Measurements from ENCODE around the gene STRN4.

Gene STRN4

DNA sequence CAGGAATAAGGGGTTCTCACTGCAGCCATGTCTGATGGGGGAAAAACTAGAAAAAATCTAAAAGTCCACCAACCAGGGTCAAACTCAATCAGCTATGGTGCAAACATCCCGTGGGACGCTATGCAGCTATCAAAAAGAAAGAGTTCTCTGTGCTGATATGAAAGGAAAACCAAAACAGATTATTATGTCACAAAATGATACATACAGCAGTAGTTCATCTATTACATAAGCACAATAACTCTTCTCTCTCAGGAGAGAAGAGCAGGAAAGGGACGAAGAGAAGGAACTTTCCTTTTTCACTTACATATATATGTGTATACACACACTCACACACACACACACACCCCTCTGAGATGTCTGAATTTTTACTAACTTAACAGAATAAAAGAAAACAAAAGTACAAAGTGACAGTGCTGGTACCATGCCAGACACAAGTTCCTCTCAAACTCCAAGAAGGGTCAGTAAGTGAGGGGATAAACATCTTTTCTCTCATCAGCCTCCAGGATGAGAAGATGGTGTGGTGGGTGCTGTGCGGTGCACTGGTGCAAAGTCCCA is 3.2 kb downstream of the STRN4 start:
- FAIRE-seq, result no peak

DNA sequence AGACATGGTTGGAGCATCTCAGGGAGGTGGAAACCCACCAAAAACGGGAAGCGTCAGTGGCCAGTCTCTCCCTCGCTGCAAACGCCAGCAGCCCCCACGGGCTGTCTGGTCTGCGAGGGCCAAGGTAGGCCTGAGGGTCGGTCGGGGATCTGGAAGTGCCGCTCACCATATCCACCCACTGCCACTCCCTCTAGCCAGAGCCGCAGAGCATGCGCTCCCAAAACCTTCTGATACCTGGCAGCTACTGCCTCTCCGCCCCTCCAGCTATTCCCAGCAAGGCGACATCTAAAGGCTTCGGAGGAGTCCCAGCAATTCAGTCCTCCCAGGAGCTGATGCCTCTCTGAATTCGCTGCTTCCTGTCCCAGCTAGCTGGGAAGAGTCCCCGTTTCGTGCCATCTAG is 4.8 kb downstream of the STRN4 start:
- FAIRE-seq, result no peak

DNA sequence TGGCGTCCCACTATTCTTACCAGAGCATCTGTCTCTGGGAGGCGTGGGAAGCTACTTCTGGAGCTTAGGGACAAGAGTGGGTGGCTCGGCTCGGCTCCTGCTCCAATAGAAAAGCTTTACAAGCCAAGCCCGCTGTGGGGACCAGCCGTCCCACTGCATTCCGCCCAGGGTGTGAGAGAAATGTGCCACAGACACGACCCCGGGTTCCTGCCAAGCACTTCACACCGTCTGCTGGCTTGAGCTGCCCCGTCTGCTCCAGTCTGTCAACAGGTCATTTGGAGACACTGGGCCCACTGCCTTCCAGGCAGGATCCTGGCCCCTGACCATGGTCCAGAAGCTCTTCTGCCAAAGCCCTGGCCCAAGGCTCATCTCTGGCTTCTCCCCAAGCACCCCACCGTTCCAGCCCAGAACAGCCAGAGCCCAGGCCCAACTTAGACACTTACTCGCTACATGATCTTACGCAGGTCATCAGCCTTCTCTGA is 6.9 kb downstream of the STRN4 start:
- FAIRE-seq, result no peak

DNA sequence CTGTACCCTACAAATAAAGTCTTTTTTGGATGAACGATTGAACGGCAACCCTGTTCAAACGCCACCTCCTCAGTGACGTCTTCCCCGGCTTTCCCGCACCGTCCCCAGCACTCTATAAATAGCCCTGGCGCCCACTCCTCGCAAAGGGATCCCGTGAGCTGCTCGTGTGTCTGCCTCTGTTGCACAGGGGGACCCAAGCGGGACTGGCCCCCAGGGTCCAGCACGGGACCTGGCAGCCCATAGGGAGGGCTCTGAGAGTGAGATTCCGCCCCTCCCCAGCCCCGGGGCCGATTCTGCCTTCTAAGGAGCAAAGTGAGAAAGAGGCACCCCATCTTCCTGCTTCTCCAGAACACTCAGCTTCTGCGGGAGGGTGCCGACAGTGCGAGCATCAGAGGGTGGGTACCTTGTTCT is 8.5 kb downstream of the STRN4 start:
- no peak for FAIRE-seq

DNA sequence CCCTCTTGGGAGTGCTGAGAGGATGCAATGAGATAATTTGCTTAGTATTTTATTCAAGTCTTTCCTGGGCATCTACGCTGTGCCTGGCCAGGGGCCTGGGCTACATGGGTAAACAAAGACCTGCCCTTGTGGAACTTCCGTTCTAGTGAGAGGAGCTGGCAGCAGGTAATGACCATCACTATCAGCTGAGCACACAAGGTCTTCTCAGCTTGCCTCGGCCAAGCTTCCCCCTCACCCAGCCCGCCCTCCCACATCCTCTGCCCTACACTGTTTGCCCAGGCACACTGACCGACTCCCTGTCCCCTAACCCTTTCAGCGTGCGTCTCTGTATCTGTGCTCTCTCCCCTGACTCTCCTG is 9.0 kb downstream of the STRN4 start:
- no peak for FAIRE-seq

DNA sequence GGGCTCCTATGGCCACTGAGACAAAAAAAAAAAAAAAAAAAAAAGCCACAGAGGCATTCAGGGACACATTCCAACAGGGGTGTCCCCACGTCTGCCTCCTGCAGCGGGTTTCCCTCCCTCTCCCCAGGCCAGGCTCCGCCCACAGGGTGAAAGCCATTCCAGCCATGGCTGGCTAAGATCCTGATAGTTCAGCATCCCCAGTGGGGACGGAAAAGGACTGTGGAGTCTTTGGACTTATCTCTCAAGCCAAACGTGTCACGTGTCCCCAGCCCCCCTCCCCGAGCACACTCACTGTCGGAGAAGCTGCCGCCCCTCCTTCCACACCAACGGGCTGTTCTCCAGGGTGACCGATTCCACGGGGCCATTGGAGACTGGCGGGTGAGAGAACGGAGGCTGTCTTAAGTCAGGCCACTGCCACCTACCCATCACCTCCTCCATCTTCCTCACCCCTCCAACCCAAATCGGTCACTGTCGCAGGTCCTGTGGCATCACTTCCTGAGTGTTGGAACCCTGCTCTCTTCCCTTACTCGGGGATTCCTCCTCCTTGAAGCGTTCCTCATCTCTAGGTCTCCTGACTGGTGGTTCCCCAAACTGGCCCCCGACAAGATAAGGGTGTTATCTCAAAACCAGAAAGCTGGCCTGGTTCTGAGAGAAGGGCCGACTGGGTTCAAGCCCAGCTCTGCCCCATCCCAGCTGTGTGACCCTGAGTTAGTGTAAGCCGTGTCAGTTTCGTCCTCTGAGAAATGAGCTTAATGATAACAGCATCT is 9.5 kb downstream of the STRN4 start:
- FAIRE-seq, result no peak

DNA sequence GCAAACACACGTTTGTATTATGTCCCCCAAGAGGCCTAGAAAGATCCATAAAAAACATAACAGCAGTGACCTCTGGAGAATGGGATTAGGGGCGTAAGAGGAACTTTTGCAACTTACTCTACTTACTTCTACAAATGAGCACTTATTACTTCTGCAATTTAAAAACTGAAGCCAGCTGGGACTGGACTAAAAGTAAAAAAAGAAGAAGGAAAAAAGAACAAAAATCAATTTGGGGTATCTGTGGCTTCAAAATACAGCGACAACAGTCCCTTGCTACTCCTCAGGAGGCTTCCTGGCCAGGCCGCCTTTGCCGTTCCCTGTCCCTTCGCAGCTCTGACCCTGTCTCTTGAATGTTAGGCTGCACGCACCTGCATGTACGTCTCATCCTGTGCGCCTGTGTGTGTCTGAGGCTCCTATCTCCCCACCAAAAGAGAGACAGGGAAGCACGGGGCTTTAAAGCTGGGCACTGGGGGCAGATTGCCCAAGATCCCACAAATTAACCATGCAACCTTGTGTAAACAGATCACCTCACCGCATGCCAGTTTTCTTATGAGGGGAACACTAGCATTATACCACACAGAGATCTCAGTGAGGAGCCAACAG is 12.5 kb downstream of the STRN4 start:
- FAIRE-seq, result no peak

DNA sequence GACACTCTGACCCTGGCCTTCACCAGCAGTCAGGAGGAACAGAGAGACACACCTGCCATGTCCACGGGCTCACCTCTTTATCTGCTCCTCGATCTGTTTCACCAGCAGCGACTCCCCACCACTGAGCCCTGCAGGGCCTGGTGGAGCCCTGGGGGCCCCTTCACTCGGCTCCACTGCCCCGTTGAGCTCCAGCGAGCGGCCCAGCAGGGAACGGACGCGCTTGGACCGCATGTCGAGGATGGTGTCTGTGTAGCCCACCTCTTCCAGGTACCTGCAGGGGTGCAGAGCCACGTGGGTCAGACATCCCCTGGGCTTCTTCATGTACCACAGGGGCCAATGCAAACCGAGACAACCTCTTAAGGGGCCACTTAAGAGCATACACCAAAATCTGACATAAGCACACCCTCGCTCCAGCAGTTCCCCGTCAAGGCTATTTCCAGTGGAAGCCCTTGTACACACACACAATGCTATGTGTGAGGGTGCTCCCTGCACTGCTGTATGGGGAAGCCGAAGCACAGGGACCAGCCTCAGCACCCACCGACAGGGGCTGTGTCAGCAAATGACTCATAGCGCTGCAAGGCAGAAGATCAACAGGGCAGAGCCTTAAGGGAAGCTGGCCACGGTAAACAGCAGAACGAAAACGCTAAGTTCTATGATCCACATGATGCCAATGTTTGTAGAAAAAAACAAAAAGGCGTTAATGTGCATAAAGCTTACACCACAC is 13.1 kb downstream of the STRN4 start:
- no peak for FAIRE-seq

DNA sequence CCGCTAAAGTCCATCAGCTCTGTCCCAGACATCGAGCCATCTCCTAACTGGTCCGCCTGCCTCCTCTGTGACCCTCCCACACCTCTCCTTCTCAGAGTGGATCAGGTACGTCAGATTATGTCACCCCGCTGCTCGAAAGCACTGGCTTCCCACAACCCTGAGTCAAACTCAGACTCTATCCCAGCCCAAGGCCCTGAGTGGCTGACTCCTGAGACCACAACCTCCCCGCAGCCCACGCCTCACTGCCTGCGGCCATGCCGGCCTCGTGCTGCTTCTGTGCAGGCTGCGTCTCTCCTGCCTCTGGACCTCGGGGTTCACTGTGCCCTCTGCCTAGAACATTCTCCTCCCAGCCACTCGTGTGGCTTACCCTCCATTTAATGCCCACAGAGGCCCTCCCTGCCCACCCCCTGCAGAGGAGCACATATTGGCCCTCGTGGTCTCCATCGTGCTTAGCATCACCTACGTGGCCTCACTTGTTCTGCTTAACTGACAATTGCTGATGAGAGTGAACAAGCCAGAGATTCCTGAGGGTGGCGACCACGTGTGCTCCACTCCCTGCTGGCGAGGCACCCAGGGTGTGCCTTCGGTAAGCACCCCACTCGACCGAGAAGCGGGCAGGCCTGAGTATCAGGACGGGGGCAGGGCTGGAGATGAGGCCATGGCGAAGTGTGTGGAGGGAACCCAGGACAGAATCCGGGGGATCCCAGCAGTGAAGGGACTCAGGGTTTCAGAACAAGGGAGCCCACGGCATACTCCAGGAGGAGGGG is 13.9 kb downstream of the STRN4 start:
- FAIRE-seq, result no peak

DNA sequence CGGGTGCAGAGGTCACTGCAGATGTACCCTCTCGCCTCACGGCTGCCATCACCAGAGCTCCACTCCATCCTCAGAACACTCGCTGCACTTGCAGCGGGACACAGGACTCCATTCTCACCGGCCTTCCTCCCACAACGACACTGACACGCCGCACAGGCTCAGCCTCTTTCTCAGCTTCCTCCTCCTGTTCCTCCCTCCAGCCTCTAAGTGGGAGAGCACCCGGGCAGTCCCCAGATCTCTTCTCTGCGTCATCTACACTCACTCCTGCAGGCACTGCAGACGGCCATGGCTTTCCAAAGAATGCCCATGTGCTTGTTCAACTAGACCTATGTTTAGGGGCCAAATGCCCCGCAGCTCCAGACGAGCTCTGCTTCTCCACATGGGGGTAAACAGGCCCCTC is 14.7 kb downstream of the STRN4 start:
- no peak for FAIRE-seq

DNA sequence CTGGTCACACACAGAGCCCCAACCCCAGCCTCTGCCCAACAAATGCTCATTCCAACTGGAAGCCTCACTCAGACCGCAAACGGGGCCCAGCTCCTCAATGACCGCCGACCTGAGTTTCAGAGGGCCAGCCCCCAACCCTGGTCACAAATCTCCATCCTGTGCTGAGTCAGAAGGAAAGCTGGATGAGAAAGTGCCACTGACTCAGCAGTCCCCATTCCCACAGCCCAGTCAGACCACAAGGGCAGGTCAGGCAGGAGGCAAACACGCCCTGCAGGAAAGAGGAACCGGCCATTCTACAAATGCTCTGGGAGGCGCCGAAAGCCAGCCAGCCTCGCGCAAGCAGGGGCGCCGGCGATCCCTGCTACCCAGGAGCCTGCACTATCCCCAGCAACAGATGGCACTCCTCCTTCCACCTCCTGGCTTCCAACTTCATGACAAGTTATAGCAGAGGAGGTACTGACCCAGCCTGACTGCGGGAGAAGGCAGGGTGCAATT is 15.2 kb downstream of the STRN4 start:
- no peak for FAIRE-seq

DNA sequence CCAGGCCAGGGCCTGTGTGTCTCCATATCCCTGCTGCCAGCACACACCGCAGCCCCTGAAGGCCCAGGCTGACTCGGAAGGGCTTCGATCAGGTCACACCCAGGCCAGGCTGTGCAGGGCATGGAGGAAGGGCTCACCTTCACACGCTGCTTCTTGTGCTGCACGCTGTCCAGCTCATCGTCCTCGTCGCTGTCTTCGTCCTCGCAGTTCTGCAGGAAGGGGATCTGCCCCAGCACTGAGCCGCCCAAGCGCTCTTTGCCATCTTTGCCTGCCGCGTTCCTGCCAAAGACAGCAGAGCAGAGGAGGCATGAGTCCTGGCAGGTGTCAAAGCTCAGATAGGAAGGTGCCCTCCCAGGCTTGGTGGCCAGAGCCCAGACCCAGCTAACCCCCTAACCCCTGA is 15.7 kb downstream of the STRN4 start:
- no peak for FAIRE-seq

DNA sequence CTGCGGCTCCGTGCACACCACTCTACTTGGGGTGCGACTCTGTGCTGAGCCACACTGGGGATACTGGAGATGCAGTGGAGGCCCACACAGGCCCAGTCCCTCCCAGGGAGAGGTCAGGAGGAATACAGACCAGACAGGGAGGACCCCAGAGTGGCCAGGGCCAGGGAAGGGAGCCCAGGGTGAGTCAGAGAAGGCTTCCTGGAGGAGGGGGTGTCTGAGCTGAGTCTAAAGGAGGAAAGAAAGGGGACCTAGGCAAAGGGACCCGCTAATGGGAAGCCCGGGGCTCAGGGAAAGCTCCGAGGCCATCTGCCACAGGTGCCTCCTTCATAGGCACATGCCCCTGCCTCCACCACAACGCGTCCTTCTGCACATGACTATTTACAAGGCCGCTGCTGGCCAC is 16.1 kb downstream of the STRN4 start:
- FAIRE-seq, result no peak

DNA sequence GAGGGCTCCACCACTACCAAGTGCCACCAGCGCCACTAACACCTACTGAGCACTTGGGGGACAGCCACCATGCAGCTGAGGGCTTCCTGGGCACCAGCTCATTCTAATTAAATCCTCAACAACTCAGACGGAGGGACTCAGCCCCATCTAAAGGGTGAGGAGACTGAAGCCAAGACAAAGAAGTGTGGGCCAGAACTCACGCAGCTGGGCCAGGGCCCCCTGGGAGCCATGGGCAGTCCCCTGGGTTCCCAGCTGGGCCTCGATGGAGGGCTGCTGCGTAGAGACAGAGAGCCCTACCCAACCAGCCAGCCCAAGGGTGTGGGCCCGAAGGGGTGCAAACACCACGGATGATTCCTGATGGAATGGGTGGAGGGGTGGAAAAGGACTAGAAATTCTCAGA is 16.6 kb downstream of the STRN4 start:
- FAIRE-seq, result no peak

DNA sequence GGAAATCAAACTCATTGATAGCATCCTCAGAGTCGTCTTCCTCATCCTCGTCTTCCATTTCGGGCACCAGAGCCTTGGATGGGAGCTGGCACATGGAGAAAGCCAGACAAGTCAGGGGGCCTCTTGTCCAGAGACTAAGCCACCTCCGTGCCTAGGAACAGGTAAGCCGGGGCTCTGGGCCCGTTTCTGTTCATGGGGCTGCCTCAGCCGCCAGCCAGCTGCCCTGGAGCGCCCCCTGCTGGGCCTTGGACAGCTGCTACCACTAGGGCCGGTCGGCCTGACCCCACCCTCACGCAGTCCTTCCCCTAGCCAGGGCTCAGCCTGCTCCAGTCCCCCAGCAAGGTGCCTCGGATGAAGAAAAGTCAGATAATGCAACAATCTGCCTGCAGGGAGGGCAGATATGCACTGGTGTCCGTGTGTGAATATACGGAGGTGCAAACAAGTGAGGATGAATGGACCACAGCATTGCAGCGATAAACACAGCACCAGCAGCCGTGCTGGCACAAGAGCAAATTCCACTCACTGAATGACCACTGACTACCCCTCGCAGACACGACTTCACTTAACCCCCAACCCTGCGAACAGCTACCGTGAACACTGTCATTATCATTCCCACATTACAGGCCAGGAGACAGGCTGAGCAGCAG is 17.4 kb downstream of the STRN4 start:
- FAIRE-seq, result no peak

DNA sequence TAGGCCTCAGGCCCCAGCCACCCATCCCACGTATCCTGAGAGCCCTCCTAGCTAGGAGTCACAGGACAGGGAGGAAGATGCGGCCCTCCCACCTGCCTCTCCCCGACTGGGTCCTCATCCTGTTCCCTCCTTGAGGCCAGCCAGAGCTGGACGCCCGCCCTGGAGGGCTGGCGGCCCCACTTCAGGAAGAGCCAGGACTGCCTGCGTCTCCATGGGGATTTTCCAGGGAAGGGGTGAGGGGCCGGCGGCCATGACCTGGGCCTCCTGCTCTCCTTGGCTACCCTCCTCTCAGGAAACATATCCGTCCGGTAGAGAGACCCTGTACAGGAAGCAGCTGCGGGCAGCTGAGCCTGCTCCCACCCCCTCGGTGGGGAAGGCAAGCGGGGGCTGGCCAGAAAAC is 18.0 kb downstream of the STRN4 start:
- FAIRE-seq, result no peak

DNA sequence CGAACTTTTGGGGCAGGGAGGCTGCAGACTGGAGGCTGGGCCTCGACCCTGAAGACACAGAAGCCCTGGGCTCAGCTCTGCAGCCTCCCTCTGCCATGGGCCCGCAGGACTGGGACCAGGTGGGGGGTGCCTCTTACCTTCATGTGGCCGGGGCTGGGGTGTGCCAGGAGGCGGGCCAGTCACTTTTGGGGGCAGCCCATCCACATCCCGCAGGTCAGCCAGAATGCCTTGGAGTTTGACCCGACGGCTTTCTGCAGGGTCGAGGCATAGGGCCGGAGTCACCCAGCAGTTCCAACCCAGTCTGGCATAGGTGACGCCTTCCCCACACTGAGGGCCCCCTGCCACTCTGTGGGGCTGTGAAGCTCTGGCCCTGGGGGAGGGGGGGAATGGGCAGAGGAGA is 18.5 kb downstream of the STRN4 start:
- no peak for FAIRE-seq

DNA sequence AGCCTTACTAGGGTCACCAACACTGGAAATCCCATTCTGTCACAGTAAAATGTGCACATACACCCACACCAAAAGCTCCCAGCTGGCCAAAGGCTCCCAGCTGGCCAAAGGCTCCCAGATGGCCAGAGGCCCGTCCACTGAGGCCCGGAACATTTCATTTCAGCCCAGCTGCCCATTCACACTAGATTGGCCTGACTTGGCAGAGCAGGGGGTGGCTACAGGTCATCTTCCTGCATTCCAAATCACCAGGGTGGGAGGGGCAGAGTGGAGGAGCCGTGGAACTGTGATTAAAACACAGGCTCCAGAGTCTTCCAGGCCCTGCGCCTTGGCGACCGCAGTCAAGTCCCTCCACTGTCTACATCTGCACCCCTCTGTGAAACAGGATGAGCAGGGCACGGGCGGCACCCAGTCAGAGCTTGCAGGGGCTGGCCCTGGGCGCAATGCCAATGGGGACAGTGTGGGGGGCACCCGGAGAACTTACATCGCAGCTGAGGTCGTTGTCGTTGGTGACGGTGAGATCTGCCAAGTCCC is 19.2 kb downstream of the STRN4 start:
- no peak for FAIRE-seq

DNA sequence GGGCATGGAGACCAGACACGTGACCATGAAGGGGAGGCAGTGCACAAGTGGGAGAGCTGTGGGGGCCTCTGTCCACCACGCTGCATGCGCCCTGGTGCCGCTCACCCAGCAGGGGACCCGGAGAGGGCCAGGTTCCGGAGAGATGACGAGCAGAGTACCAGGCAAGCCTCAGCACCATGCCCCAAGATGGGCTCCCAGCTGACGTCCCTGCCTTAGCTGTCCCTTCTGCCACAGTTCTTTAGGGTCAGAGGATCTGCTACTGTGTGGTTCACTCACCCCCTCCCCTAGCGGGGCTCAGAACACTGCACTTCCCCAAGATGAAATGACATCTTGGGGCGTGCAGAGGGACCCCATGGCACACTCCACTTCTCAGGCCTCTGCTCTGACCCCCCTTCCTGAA is 19.7 kb downstream of the STRN4 start:
- no peak for FAIRE-seq

DNA sequence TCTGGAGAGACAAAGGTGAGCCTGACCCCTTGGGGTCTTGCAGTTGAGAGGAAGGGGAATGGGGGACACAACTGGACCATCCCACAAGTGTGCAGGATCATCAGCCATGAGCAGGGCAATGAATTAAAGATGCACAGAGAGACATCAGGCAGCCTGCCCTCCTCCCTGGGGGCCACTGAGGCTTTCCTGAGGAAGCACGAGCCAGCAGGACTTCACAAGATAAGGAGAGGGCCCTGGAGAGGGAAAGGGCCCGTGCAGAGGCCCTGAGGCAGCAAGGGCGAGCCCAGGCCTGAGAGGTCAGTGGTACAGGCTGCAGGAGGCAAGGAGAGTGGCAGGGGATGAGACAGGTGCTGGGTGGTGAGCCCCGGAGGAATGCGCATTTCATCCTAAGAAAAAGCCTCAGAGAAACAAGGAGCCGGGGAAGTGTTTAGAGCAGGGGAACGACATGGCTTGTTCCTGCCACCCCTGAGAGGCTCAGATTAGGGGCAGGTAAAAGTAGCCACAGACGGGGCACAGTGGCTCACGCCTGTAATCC is 20.3 kb downstream of the STRN4 start:
- FAIRE-seq, result no peak

DNA sequence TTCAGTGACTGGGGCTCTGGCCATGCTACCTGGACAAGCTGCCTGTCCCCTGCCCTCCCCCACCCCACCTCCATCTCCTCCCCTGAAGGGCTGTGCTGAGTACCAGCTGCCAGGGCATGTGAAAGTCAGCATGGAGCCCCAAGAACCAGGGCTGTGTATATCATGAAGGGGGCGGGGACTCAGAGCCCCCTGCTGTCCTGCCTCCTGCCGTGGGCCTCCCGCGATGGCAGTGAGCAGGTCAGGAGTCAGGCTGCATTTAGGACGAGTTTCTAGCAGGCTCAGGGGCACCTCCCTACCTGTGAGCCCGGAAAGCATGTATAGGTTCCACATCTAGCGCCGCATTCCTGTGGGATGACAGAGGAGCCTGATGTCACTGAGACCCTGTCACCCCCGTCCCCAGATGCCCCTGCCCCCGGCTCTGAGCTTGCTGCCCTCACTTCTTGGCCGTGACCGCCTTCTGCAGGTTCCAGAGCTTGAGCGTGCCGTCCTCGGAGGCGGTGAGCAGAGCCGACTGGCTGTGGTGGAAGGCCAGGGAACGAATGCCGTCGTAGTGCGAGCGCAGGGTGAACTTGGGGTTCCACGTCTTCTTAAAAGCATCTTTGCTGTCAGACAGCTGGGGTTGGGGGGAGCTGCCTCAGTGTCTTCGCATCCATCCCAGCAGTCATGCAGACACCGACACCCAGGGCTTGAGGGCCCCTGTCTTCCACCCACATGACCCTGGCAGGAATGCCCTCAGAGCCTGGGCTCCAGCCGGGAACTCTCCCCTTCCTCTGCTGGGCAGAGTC is 21.0 kb downstream of the STRN4 start:
- FAIRE-seq, result no peak

Data from islet of Langerhans (tissue), 1 donor.